HS-27A (cell line): ENCODE data around the gene VPS50.

Source experiments
- DNase-seq: peaks from one replicate; pipeline ENCODE4 v3.0.0-alpha.2; 2012; ENCODE audit warnings: low read depth, missing footprints

The VPS50 gene

DNA sequence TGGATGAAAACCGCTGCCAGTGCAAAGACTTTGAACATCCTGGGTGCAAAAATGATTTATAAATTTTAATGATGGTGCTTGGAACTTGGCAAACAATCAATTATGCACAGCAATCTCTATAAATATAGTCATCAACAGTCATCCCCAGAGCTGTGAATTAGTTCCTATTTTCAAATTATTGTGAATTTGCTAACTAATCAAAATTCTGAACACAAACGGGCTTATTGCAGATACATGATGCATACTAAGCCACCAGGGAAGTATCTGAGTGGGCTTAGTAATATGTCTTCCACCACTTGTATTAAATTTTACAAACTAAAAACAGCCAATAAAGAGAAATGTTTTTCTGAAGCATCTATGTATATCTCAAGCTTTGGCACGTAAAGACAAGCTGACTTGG lies 177.2 kb downstream of the VPS50 start:
- DNase-seq: no peak
